Skeletal muscle cell (primary cell): ENCODE data around the gene POC5.
"Not testable (repeated sequence)": the region's sequence is repeated elsewhere in the genome, so short reads cannot be mapped to it uniquely, and the experiment has no call there.

ENCODE experiments used
- DNase-seq: peaks from one replicate; pipeline ENCODE4 v3.0.0-alpha.2; 2010; ENCODE audit warnings: low read depth
- H3K4me3 ChIP-seq: 2 replicates; pipeline ENCODE4 v1.5.1; 2011; ENCODE audit warnings: low read depth, mild to moderate bottlenecking, control low read depth, low read length, moderate library complexity

Gene POC5

GRCh38 chr5:75717082-75717922 lies at the start of gene POC5:
Gene POC5, minus strand, starts transcription at chr5:75717437. Its CDS starts 4,500 bp downstream, at chr5:75712937.
- peak; percentile 79 for DNase-seq
- H3K4me3 ChIP-seq = peak within 1 kb of the TSS; percentile 88

GRCh38 chr5:75758116-75758515 lies 40.9 kb upstream of the POC5 start:
- no peak for DNase-seq
- H3K4me3 ChIP-seq = no peak overlapping the region

GRCh38 chr5:75756981-75757380 lies 39.7 kb upstream of the POC5 start:
- DNase-seq = peak; percentile 7
- no peak overlapping the region for H3K4me3 ChIP-seq

GRCh38 chr5:75756211-75756610 lies 39.0 kb upstream of the POC5 start:
- DNase-seq = no peak
- no peak overlapping the region for H3K4me3 ChIP-seq

GRCh38 chr5:75753182-75753581 lies 35.9 kb upstream of the POC5 start:
- no peak for DNase-seq
- no peak overlapping the region for H3K4me3 ChIP-seq

- H3K4me3 ChIP-seq = no peak overlapping the region
- DNase-seq = no peak
Measured at GRCh38 chr5:75744355-75744754, 27.1 kb upstream of the POC5 start.

GRCh38 chr5:75736273-75736672 lies 19.0 kb upstream of the POC5 start:
- H3K4me3 ChIP-seq = no peak overlapping the region
- DNase-seq = no peak

GRCh38 chr5:75734913-75735789 lies 17.9 kb upstream of the POC5 start:
- no peak for DNase-seq
- H3K4me3 ChIP-seq = no peak overlapping the region

GRCh38 chr5:75733767-75734166 lies 16.5 kb upstream of the POC5 start:
- H3K4me3 ChIP-seq = no peak overlapping the region
- no peak for DNase-seq

GRCh38 chr5:75731515-75731914 lies 14.3 kb upstream of the POC5 start:
- not testable (repeated sequence) for DNase-seq, H3K4me3 ChIP-seq

GRCh38 chr5:75729321-75729720 lies 12.1 kb upstream of the POC5 start:
- DNase-seq = no peak
- H3K4me3 ChIP-seq = no peak overlapping the region

- no peak overlapping the region for H3K4me3 ChIP-seq
- DNase-seq = no peak
Measured at GRCh38 chr5:75727931-75728330, 10.7 kb upstream of the POC5 start.

- not testable (repeated sequence) for DNase-seq, H3K4me3 ChIP-seq
Measured at GRCh38 chr5:75726224-75726623, 9.0 kb upstream of the POC5 start.

- DNase-seq = no peak
- H3K4me3 ChIP-seq = no peak overlapping the region
Measured at GRCh38 chr5:75723378-75723777, 6.1 kb upstream of the POC5 start.

- DNase-seq = no peak
- H3K4me3 ChIP-seq = no peak overlapping the region
Measured at GRCh38 chr5:75721573-75721972, 4.3 kb upstream of the POC5 start.

- no peak for DNase-seq
- H3K4me3 ChIP-seq = no peak overlapping the region
Measured at GRCh38 chr5:75720882-75721281, 3.6 kb upstream of the POC5 start.

GRCh38 chr5:75716715-75717081 lies 539 bp downstream of the POC5 start:
- peak overlapping the region; percentile 88 for H3K4me3 ChIP-seq
- DNase-seq = no peak

- DNase-seq = no peak
- H3K4me3 ChIP-seq = no peak overlapping the region
Measured at GRCh38 chr5:75712091-75712490, 5.1 kb downstream of the POC5 start.

- H3K4me3 ChIP-seq = no peak overlapping the region
- no peak for DNase-seq
Measured at GRCh38 chr5:75711151-75711550, 6.1 kb downstream of the POC5 start.

- no peak for DNase-seq
- no peak overlapping the region for H3K4me3 ChIP-seq
Measured at GRCh38 chr5:75710637-75711036, 6.6 kb downstream of the POC5 start.
